Effector memory CD4-positive, alpha-beta T cell (primary cell): ENCODE data around the gene TIMM9.

ENCODE experiments used
- DNase-seq, 3 donors: peaks; one replicate each; pipeline ENCODE4 v3.0.0-alpha.2; 2020
- H3K27ac ChIP-seq: 2 replicates; pipeline ENCODE4 v1.7.0; 2013; ENCODE audit warnings: mild to moderate bottlenecking, low read length, moderate library complexity; ENCODE audit not compliant: insufficient read depth, poor library complexity, severe bottlenecking
- H3K27me3 ChIP-seq: replicated peaks from 2 replicates; pipeline ENCODE4 v1.7.0; 2013; ENCODE audit warnings: mild to moderate bottlenecking, low read length; ENCODE audit not compliant: insufficient read depth, control insufficient read depth, poor library complexity, severe bottlenecking
- H3K36me3 ChIP-seq: 2 replicates; pipeline ENCODE4 v1.7.0; 2013; ENCODE audit warnings: mild to moderate bottlenecking, low read length, moderate library complexity; ENCODE audit not compliant: control insufficient read depth, insufficient read depth
- H3K4me1 ChIP-seq: 2 replicates; pipeline ENCODE4 v1.7.0; 2013; ENCODE audit warnings: low read length, mild to moderate bottlenecking; ENCODE audit not compliant: control insufficient read depth, insufficient read depth, poor library complexity, severe bottlenecking
- H3K4me3 ChIP-seq: 2 replicates; pipeline ENCODE4 v1.7.0; 2013; ENCODE audit warnings: low read length, low read depth, mild to moderate bottlenecking; ENCODE audit not compliant: insufficient read depth, poor library complexity, severe bottlenecking
- H3K9me3 ChIP-seq: 2 replicates; pipeline ENCODE4 v1.7.0; 2013; ENCODE audit warnings: mild to moderate bottlenecking, low read length, moderate library complexity; ENCODE audit not compliant: control insufficient read depth

TIMM9 gene

GRCh38 chr14:58398895-58399294, 28.4 kb downstream of the TIMM9 start:
- no peak overlapping the region for H3K27ac ChIP-seq
- DNase-seq = no peak
- H3K4me1 ChIP-seq = peaks cover 4% of the 10 kb centered on the region
- no peak overlapping the region for H3K4me3 ChIP-seq
- H3K9me3 ChIP-seq = no peaks in the 10 kb centered on the region
- no peaks in the 10 kb centered on the region for H3K36me3 ChIP-seq
- no peaks in the 10 kb centered on the region for H3K27me3 ChIP-seq

GRCh38 chr14:58398495-58398894, 28.8 kb downstream of the TIMM9 start:
- DNase-seq = no peak
- Histone ChIP-seq H3K4me1 (peaks cover 4% of the 10 kb centered on the region), H3K9me3 (no peaks in the 10 kb centered on the region), H3K27ac (no peak overlapping the region), H3K4me3 (no peak overlapping the region), H3K36me3 (no peaks in the 10 kb centered on the region), H3K27me3 (no peaks in the 10 kb centered on the region)

- no peak for DNase-seq
- Histone ChIP-seq H3K9me3 (no peaks in the 10 kb centered on the region), H3K4me1 (peaks cover 4% of the 10 kb centered on the region), H3K27me3 (no peaks in the 10 kb centered on the region), H3K4me3 (no peak overlapping the region), H3K36me3 (no peaks in the 10 kb centered on the region), H3K27ac (no peak overlapping the region)
These were observed 30.2 kb downstream of the TIMM9 start for GRCh38 chr14:58397156-58397555.

- peak within 1 kb of the TSS; percentile 75 for H3K27ac ChIP-seq
- H3K27me3 ChIP-seq = no peaks in the 10 kb centered on the region
- H3K4me3 ChIP-seq = peak within 1 kb of the TSS; percentile 63
- H3K4me1 ChIP-seq = peaks cover 4% of the 10 kb centered on the region
- DNase-seq = peak; percentile 42 to 57 (median 49)
- no peaks in the 10 kb centered on the region for H3K9me3 ChIP-seq
- no peaks in the 10 kb centered on the region for H3K36me3 ChIP-seq
These were observed 31.2 kb downstream of the TIMM9 start, which contains the start of gene TOMM20L for GRCh38 chr14:58395812-58396788. Gene TOMM20L, plus strand, starts transcription at chr14:58395930. Its CDS starts 28 bp downstream, at chr14:58395958.

GRCh38 chr14:58395562-58395811, 31.8 kb downstream of the TIMM9 start:
- peak overlapping the region; percentile 75 for H3K27ac ChIP-seq

GRCh38 chr14:58390830-58391229, 36.5 kb downstream of the TIMM9 start:
- Histone ChIP-seq H3K36me3 (no peaks in the 10 kb centered on the region), H3K27me3 (no peaks in the 10 kb centered on the region), H3K4me1 (no peaks in the 10 kb centered on the region), H3K9me3 (no peaks in the 10 kb centered on the region), H3K4me3 (no peak overlapping the region), H3K27ac (no peak overlapping the region)
- no peak for DNase-seq

More at GRCh38 chr14:58395562-58395811, 31.8 kb downstream of the TIMM9 start:
- Histone ChIP-seq H3K4me3 (peak overlapping the region; percentile 63), H3K9me3 (no peaks in the 10 kb centered on the region), H3K4me1 (peaks cover 4% of the 10 kb centered on the region), H3K27me3 (no peaks in the 10 kb centered on the region), H3K36me3 (no peaks in the 10 kb centered on the region)
- no peak for DNase-seq

GRCh38 chr14:58376791-58377190, 50.5 kb downstream of the TIMM9 start:
- Histone ChIP-seq H3K27ac (no peak overlapping the region), H3K27me3 (no peaks in the 10 kb centered on the region), H3K4me3 (no peak overlapping the region), H3K4me1 (no peaks in the 10 kb centered on the region), H3K9me3 (no peaks in the 10 kb centered on the region), H3K36me3 (peaks cover 17% of the 10 kb centered on the region)
- DNase-seq = no peak

- H3K9me3 ChIP-seq = no peaks in the 10 kb centered on the region
- DNase-seq = no peak
- no peaks in the 10 kb centered on the region for H3K4me1 ChIP-seq
- no peak overlapping the region for H3K27ac ChIP-seq
- H3K4me3 ChIP-seq = no peak overlapping the region
- H3K27me3 ChIP-seq = no peaks in the 10 kb centered on the region
- H3K36me3 ChIP-seq = peaks cover 67% of the 10 kb centered on the region
These were observed 58.4 kb downstream of the TIMM9 start for GRCh38 chr14:58368956-58369355.

- Histone ChIP-seq H3K4me1 (no peaks in the 10 kb centered on the region), H3K36me3 (peaks cover 65% of the 10 kb centered on the region), H3K9me3 (no peaks in the 10 kb centered on the region), H3K27ac (no peak overlapping the region), H3K4me3 (no peak overlapping the region), H3K27me3 (no peaks in the 10 kb centered on the region)
- DNase-seq = no peak
These were observed 60.0 kb downstream of the TIMM9 start for GRCh38 chr14:58367296-58367695.

- no peak for DNase-seq
- peaks cover 61% of the 10 kb centered on the region for H3K36me3 ChIP-seq
- no peaks in the 10 kb centered on the region for H3K9me3 ChIP-seq
- no peak overlapping the region for H3K4me3 ChIP-seq
- H3K27me3 ChIP-seq = no peaks in the 10 kb centered on the region
- H3K4me1 ChIP-seq = no peaks in the 10 kb centered on the region
- H3K27ac ChIP-seq = no peak overlapping the region
These were observed 63.0 kb downstream of the TIMM9 start for GRCh38 chr14:58364316-58364715.
